Globus pallidus (tissue), 1 donor: ENCODE data around the gene FAAP100.
A peak's percentile ranks its signal among the peaks of the same experiment; 100 is the strongest.

Source experiments
- DNase-seq: peaks from one replicate; pipeline ENCODE4 v3.0.0-alpha.2; 2015; ENCODE audit warnings: low spot score

FAAP100 gene

DNA sequence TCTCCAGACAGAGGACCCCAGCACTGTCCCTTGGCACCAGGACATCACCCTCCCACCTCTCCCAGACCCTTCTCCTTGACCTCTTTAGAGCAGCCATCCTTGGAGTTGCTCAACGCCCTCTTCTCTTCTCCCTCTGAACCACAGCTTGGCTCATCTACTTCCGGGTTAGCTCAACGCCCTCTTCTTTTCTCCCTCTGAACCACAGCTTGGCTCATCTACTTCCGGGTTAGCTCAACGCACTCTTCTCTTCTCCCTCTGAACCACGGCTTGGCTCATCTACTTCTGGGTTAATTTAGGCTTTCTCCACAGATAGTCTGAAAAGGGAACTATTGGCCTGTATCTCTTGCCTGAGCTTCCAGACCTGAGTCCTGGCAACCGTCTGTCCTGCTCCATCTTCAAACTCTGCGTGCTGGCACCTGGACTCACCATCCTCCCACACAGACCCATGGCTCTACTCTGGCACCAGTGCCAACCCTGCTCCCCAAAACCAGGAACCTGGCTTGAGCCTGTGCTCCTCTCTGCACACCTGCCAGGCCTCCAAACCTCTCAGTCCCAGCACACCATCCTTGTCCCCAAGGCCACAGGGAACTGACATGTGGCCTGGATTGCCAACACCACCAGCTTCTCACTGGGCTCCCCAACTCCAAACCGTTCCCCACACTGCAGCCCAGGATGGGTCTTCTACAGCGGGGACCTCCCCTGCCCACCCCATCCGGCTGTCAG lies 25.3 kb upstream of the FAAP100 start:
- DNase-seq, result no peak

GRCh38 chr17:81576621-81577277 lies 24.6 kb upstream of the FAAP100 start:
- no peak for DNase-seq

GRCh38 chr17:81575836-81576235 lies 23.7 kb upstream of the FAAP100 start:
- no peak for DNase-seq

DNA sequence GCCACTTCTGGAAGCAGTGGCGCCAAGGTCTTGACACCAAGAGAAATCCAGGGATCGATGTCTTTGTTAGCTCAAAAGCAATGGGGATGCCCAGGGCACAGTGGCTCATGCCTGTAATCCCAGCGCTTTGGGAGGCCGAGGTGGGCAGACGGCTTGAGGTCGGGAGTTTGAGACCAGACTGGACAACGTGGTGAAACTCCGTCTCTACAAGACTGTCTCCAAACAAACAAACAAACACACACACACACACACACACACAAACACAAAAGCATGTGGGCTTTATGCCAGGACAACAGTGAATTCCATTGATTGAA lies 22.4 kb upstream of the FAAP100 start:
- DNase-seq, result no peak

GRCh38 chr17:81573794-81574642 lies 21.9 kb upstream of the FAAP100 start:
- DNase-seq, result no peak

DNA sequence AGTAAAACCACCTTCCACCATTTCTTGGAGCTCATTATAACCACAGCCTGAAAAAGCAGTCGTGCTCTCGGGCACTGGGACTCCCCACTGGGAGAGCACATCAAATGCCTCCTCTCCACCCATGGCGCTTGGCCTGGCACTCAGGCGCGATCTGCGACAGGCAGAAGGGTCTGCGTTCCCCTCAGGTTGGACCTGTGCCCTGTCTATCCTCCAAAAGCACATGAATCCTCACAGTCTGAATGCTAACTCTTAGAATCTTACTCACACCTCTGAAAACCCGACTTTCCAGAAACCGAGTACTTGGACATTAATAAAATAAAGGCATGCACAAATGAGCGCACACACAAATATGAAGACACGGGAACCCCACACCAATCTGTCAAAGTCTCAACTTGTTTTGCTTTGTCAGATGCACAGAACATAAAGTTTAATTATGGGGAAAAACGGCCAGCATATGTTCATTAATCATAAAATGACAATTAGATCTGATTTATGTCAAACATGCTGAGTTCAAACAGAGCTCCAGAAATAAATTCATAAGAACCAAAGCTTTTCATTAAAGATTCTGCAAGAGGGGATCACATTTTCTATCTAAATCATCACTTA lies 20.5 kb upstream of the FAAP100 start:
- DNase-seq, result no peak

- no peak for DNase-seq
These were observed 18.8 kb upstream of the FAAP100 start for GRCh38 chr17:81570964-81571363.

DNA sequence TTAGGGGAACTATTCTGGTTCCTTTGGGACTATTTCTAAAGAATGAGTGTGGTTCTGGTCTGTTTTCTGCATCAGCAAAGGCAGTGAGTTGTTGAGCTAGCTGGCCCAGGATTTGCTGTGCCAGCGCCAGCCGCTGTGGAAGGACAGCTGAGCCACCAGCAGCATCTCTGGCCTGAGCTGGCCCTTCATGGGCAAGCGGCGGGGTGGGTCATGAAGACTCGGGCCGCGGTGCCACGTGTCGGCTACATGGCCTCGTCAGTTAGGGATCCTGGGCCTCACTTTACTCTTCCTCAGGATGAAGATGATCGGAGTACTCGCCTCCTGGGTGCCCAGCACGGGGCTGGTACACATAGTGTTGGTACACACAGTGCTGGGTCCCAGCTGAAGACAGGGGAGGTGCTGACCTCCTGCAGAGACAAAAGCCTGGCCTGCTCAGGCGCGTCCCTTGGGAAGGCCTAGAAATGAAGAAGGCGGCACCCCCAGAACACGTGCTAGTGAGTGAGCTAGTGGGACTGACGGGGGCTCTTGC lies 17.9 kb upstream of the FAAP100 start:
- DNase-seq, result no peak

- no peak for DNase-seq
These were observed 16.3 kb upstream of the FAAP100 start for GRCh38 chr17:81568416-81568815.

DNA sequence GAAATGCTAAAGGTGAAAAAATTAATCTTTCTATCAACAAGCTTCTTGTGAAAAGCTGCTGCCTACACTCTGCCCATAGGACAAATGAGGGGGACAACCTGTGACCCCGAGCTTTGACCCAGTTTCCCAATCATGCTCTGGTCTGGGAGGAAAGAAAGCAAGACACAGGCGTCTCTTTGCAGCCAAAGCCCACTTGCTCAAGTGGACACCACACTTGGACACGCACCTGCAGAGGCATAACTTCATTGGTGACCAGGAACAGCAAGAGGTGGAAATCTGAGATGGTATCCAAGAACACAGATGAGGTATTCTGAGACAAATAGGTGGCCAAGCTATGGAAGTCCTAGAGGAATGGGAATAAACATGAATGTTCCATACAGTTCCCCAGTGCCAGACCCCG lies 15.0 kb upstream of the FAAP100 start:
- no peak for DNase-seq

DNA sequence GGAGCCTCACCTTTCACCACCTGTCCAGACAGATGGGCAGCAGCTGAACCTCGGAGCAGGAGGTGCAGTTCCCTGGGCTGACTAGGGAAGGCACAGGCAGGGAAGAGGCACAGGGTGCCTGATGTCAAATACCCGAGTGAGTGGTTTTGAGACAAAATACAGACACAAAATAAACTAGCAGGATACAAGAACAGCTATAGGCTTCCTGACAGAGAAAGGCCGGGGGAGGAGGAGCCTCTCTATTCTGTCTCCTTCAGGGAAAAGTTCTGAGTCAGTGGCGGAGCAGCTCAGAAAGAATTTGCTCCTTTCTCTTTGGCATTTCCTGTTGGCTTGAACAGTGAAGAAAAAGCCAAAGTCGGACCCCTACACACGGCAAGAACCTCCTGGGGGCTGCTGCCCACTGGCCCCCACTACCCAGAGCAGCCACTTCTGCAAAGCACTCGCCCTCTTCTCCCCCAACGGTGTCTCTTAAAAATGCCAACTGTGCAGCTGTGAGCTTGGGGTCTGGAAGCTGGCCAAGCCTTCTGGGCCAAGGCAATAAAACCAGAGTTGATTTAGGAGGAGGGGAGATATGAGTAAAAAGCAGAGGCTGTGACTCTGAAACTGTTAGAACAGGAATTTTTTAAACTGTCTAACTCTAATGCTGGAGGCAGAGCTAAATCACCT lies 14.4 kb upstream of the FAAP100 start:
- peak; percentile 36 for DNase-seq

GRCh38 chr17:81565231-81565630 lies 13.1 kb upstream of the FAAP100 start:
- no peak for DNase-seq

DNA sequence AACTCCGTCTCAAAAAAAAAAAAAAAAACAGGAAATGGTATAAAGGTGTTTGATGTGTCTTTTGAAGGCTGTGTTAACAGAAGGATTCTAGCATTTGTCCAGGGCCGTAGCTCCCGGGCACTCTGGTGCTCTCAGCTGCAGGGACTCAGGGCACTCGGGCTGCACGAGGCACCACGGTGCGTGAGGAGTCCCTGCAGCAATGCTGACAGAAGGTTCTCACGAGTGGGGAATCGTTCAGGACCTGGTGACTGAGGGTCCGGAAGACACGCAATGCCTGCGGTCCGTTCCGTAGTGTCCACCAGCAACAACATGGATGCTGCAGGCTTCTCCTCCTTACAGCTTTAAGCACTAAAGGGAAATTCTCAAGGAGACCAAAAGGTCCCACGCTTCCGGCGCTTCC lies 12.6 kb upstream of the FAAP100 start:
- DNase-seq, result no peak

DNA sequence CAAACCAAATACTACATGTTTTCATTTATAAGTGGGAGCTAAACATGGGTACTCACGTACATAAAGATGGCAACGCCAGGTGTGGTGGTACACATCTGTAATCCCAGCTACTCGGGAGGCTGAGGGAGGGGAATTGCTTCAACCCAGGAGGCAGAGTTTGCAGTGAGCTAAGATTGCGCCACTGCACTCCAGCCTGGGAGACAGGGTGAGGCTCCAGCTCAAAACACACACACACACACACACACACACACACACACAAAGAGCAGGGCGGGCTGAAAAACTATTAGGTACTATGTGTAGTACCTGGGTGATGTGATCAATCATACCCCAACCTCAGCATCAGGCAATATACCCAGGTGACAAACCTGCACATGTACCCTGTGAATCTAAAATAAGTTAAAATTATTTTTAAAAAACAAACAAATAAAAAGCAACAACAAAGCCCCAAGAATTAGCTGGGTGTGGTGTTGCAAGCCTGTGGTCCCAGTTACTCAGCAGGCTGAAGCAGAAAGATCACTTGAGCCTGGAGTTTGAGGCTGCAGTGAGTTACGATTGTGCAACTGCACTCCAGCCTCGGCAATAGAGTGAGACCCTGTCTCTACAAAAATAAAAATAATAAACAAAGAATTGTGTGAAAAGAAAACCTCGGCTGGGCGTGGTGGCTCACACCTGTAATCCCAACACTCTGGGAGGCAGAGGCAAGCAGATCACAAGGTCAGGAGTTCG lies 11.9 kb upstream of the FAAP100 start:
- no peak for DNase-seq

GRCh38 chr17:81561494-81561885 lies 9.3 kb upstream of the FAAP100 start:
- DNase-seq, result no peak

DNA sequence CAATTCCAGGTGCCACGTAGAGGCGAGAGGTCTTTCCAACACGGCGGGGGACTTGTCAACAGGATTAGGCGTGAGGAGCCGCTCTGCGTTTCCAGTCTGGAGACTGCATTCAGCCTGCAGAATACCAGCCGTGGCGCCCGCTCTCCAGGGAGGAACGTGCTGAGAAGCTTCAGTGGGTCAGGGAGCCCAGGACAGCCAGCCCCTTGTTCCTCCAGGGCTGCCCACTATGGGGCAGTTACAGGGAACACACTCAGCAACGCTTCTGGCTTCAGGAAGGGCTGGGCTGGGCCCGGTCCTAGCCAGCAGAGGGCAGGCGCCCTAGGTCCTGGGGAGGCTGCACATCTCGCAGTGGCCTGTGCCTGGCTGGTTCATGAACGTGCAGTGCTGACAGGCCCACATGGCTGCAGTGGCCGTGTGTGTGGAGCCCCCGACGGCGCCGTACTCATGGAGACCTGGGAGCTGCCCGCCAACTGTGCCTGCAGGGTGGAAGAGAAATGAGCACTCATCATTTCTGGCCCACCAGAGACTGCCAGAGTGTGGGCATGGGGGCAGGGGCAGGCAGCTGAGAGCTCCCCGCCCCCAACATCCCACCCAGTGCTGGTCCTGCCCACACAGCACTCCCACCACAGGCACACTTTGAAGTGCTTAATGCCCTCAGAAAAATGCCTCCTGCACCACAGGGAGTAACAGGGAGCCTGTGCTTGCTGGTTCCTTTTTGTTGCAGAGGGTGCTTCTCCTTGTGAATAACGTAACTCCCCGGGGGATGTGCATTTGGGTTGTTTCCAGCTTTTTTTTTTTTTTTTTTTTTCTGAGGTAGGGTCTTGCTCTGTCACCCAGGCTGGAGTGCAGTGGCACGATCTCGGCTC lies 7.0 kb upstream of the FAAP100 start:
- no peak for DNase-seq

- DNase-seq, result no peak
These were observed 5.9 kb upstream of the FAAP100 start for GRCh38 chr17:81558115-81558468.

GRCh38 chr17:81557276-81558114 lies 5.3 kb upstream of the FAAP100 start:
- DNase-seq, result no peak

DNA sequence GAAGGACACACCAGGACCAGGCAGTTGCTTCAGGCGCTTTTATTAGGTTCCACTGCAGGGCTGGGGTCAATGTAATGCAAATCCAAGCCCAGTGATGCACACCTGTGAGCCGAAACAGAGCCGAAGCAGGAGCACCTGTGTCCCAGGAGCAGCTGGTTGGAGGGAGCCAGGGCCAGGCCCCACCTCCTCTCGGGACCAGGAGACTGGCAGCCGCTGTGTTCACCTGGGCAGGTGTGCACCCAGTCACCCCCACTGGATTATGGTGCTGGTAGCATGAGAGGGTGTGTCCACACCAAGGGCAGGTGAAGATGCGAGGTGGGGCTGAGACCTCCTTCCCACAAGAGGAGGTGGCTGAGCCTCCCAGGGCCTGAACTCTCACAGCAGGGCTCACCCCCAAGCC lies 4.7 kb upstream of the FAAP100 start:
- no peak for DNase-seq
